WTC11 (cell line): ENCODE results near the gene ANTXRL.

Experiments used
- ATF3 ChIP-seq: sonication (generic); formaldehyde crosslinking; conservative IDR thresholded peaks from 2 replicates; pipeline ENCODE4 v1.8.1; 2022; ENCODE audit warnings: mild to moderate bottlenecking, missing genetic modification reagents
- CREB1 ChIP-seq: sonication (generic); formaldehyde crosslinking; IDR thresholded peaks from 2 replicates; pipeline ENCODE4 v1.8.0; 2023; ENCODE audit warnings: mild to moderate bottlenecking, missing genetic modification reagents
- CTCF ChIP-seq: fragments of 200-600 bp; IDR thresholded peaks from 2 replicates; pipeline ENCODE4 v1.8.0; 2022; ENCODE audit warnings: antibody characterized with exemption
- ETV6 ChIP-seq: sonication (generic); formaldehyde crosslinking; IDR thresholded peaks from 2 replicates; pipeline ENCODE4 v1.8.1; 2022; ENCODE audit warnings: mild to moderate bottlenecking, missing genetic modification reagents
- GTF2I ChIP-seq: fragments of 250-450 bp; sonication (Bioruptor Pico); conservative IDR thresholded peaks from 2 replicates; pipeline ENCODE4 v1.4.0; 2021; ENCODE audit warnings: mild to moderate bottlenecking
- JUN ChIP-seq: sonication (generic); formaldehyde crosslinking; IDR thresholded peaks from 2 replicates; pipeline ENCODE4 v1.8.0; 2023; ENCODE audit warnings: mild to moderate bottlenecking, missing genetic modification reagents
- MAX ChIP-seq: sonication (generic); formaldehyde crosslinking; IDR thresholded peaks from 2 replicates; pipeline ENCODE4 v1.8.0; 2022; ENCODE audit warnings: mild to moderate bottlenecking, missing genetic modification reagents
- NFYB ChIP-seq: sonication (generic); formaldehyde crosslinking; conservative IDR thresholded peaks from 2 replicates; pipeline ENCODE4 v1.8.0; 2022; ENCODE audit warnings: low read depth, missing genetic modification reagents
- SP1 ChIP-seq: sonication (generic); formaldehyde crosslinking; conservative IDR thresholded peaks from 2 replicates; pipeline ENCODE4 v1.8.1; 2022; ENCODE audit warnings: missing genetic modification reagents
- TP53 ChIP-seq: sonication (generic); formaldehyde crosslinking; IDR thresholded peaks from 2 replicates; pipeline ENCODE4 v1.8.1; 2023; ENCODE audit warnings: mild to moderate bottlenecking, missing genetic modification reagents
- TF ChIP-seq, protein P1 (sequence below): sonication (generic); formaldehyde crosslinking; IDR thresholded peaks from 2 replicates; pipeline ENCODE4 v1.8.1; 2023; ENCODE audit warnings: mild to moderate bottlenecking, missing genetic modification reagents, moderate library complexity
- TF ChIP-seq, protein P2 (sequence below): fragments of 250-450 bp; sonication (Bioruptor Pico); IDR thresholded peaks from 2 replicates; pipeline ENCODE4 v1.9.0; 2021; ENCODE audit warnings: mild to moderate bottlenecking, borderline replicate concordance
- TF ChIP-seq, protein P3 (sequence below): sonication (generic); formaldehyde crosslinking; IDR thresholded peaks from 2 replicates; pipeline ENCODE4 v1.8.0; 2022; ENCODE audit warnings: mild to moderate bottlenecking, missing genetic modification reagents

- TF ChIP-seq SP1 (CRISPR knock-in tag) (no peak), CTCF (no peak), ATF3 (CRISPR knock-in tag) (no peak), JUN (CRISPR knock-in tag) (no peak), TP53 (CRISPR knock-in tag) (no peak), MAX (CRISPR knock-in tag) (no peak), GTF2I (CRISPR knock-in tag) (no peak), NFYB (no peak), ETV6 (CRISPR knock-in tag) (no peak), CREB1 (no peak)
- TF ChIP-seq, protein P1, sequence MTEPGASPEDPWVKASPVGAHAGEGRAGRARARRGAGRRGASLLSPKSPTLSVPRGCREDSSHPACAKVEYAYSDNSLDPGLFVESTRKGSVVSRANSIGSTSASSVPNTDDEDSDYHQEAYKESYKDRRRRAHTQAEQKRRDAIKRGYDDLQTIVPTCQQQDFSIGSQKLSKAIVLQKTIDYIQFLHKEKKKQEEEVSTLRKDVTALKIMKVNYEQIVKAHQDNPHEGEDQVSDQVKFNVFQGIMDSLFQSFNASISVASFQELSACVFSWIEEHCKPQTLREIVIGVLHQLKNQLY (CRISPR knock-in tag) = no peak
- TF ChIP-seq, protein P2, sequence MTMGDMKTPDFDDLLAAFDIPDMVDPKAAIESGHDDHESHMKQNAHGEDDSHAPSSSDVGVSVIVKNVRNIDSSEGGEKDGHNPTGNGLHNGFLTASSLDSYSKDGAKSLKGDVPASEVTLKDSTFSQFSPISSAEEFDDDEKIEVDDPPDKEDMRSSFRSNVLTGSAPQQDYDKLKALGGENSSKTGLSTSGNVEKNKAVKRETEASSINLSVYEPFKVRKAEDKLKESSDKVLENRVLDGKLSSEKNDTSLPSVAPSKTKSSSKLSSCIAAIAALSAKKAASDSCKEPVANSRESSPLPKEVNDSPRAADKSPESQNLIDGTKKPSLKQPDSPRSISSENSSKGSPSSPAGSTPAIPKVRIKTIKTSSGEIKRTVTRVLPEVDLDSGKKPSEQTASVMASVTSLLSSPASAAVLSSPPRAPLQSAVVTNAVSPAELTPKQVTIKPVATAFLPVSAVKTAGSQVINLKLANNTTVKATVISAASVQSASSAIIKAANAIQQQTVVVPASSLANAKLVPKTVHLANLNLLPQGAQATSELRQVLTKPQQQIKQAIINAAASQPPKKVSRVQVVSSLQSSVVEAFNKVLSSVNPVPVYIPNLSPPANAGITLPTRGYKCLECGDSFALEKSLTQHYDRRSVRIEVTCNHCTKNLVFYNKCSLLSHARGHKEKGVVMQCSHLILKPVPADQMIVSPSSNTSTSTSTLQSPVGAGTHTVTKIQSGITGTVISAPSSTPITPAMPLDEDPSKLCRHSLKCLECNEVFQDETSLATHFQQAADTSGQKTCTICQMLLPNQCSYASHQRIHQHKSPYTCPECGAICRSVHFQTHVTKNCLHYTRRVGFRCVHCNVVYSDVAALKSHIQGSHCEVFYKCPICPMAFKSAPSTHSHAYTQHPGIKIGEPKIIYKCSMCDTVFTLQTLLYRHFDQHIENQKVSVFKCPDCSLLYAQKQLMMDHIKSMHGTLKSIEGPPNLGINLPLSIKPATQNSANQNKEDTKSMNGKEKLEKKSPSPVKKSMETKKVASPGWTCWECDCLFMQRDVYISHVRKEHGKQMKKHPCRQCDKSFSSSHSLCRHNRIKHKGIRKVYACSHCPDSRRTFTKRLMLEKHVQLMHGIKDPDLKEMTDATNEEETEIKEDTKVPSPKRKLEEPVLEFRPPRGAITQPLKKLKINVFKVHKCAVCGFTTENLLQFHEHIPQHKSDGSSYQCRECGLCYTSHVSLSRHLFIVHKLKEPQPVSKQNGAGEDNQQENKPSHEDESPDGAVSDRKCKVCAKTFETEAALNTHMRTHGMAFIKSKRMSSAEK (CRISPR knock-in tag) = no peak
- TF ChIP-seq, protein P3, sequence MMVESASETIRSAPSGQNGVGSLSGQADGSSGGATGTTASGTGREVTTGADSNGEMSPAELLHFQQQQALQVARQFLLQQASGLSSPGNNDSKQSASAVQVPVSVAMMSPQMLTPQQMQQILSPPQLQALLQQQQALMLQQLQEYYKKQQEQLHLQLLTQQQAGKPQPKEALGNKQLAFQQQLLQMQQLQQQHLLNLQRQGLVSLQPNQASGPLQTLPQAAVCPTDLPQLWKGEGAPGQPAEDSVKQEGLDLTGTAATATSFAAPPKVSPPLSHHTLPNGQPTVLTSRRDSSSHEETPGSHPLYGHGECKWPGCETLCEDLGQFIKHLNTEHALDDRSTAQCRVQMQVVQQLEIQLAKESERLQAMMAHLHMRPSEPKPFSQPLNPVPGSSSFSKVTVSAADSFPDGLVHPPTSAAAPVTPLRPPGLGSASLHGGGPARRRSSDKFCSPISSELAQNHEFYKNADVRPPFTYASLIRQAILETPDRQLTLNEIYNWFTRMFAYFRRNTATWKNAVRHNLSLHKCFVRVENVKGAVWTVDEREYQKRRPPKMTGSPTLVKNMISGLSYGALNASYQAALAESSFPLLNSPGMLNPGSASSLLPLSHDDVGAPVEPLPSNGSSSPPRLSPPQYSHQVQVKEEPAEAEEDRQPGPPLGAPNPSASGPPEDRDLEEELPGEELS = no peak
Observed at GRCh38 chr10:46314071-46314470, 27.3 kb downstream of the ANTXRL start.
